Spleen (tissue), 7 donors: ENCODE measurements around the gene C11orf42.

Experiments
- POLR2A ChIP-seq, 3 donors: fragments of 450-650 bp; IDR thresholded peaks; one replicate each; pipeline ENCODE4 v1.5.1; 2017; ENCODE audit warnings: antibody characterized with exemption in 3 of 3, mild to moderate bottlenecking in 1 of 3
- POLR2AphosphoS5 ChIP-seq, 3 donors: sonication (generic); formaldehyde crosslinking; IDR thresholded peaks; one replicate each; pipeline ENCODE4 v1.5.1; 2017; ENCODE audit warnings: antibody characterized with exemption in 3 of 3
- TF ChIP-seq, protein P1 (sequence below), 11 experiments: fragments of 200-600 bp in 7 of 11; fragments of 450-650 bp in 4 of 11; sonication (generic) in 4 of 11; IDR thresholded peaks in 8 of 11; conservative IDR thresholded peaks in 3 of 11; 1 replicate in 7 of 11; 2 replicates in 4 of 11; pipeline versions ENCODE4 v1.4.0 to v1.8.0; 2016 to 2021; ENCODE audit warnings: antibody characterized with exemption in 11 of 11, inconsistent platforms in 4 of 11, mild to moderate bottlenecking in 1 of 11
- donor health status: DM: no; HTN: no; CAD: no; lungs with moderate emphysema.
- donor health status: DM: no; HTN: no; CAD: no.
- donor health status: DM: no; HTN: no; CAD: no.

DNA sequence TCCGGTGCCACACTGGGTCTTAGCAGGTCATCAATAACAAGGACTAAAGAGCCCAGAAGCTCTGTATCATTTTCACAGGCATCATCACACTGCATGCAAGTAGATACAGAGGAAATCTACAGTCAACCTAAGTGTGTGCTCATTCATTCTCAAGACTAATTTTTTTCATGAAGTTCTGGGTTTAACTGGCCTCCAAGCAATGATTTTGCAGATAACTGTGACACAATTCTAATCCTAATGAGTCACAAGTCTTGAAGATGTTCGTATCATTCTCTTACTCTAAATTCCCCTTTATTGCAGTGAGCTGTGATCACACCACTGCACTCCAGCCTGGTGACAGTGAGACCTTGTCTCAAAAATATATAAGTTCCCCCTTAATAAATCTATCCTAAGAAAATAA is 3.9 kb upstream of the C11orf42 start:
- TF ChIP-seq, protein P1, sequence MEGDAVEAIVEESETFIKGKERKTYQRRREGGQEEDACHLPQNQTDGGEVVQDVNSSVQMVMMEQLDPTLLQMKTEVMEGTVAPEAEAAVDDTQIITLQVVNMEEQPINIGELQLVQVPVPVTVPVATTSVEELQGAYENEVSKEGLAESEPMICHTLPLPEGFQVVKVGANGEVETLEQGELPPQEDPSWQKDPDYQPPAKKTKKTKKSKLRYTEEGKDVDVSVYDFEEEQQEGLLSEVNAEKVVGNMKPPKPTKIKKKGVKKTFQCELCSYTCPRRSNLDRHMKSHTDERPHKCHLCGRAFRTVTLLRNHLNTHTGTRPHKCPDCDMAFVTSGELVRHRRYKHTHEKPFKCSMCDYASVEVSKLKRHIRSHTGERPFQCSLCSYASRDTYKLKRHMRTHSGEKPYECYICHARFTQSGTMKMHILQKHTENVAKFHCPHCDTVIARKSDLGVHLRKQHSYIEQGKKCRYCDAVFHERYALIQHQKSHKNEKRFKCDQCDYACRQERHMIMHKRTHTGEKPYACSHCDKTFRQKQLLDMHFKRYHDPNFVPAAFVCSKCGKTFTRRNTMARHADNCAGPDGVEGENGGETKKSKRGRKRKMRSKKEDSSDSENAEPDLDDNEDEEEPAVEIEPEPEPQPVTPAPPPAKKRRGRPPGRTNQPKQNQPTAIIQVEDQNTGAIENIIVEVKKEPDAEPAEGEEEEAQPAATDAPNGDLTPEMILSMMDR (IDR thresholded peaks at IDR 0.05 in 8 of 11, conservative IDR thresholded peaks at IDR 0.05 in 3 of 11): no peak
- TF ChIP-seq POLR2AphosphoS5 (IDR thresholded peaks at IDR 0.05) (no peak), POLR2A (IDR thresholded peaks at IDR 0.05) (no peak)
